Measurements from ENCODE around the gene TSPAN5.

TSPAN5 gene

GRCh38 chr4:98602270-98602669 is 56.1 kb downstream of the TSPAN5 start:
- Histone ChIP-seq H3K9ac (ENCODE audit: low read length) (no peak overlapping the region), H3K36me3 (ENCODE audit: low read length) (no peaks in the 10 kb centered on the region), H2AFZ (ENCODE audit: low read depth, low read length, severe bottlenecking) (no peak overlapping the region), H3K4me3 (ENCODE audit: insufficient read depth, low read length, poor library complexity, severe bottlenecking) (no peak overlapping the region), H3K9me2 (replicated peaks; ENCODE audit: insufficient read depth, low read length) (no peaks in the 10 kb centered on the region), H3K79me2 (ENCODE audit: insufficient read depth, low read length) (no peaks in the 10 kb centered on the region), H3F3A (ENCODE audit: insufficient read depth) (no peaks in the 10 kb centered on the region), H4K20me1 (ENCODE audit: low read depth, low read length) (no peaks in the 10 kb centered on the region), H3K4me2 (ENCODE audit: low read depth, low read length, poor library complexity, severe bottlenecking) (no peak overlapping the region), H3K9me3 (ENCODE audit: insufficient read depth, low read length) (no peaks in the 10 kb centered on the region), H3K27me3 (ENCODE audit: low read length) (no peaks in the 10 kb centered on the region), H3K27ac (ENCODE audit: low read depth, low read length) (no peak overlapping the region)
- TF ChIP-seq CTCF (IDR thresholded peaks at IDR 0.05; ENCODE audit: insufficient read depth, low read length, poor library complexity, severe bottlenecking), result no peak
- no peak for TF ChIP-seq EZH2phosphoT487 (conservative IDR thresholded peaks at IDR 0.05; ENCODE audit: low read length)

GRCh38 chr4:98601708-98602107 is 56.7 kb downstream of the TSPAN5 start:
- TF ChIP-seq EZH2phosphoT487 (conservative IDR thresholded peaks at IDR 0.05; ENCODE audit: low read length), result no peak
- TF ChIP-seq CTCF (IDR thresholded peaks at IDR 0.05; ENCODE audit: insufficient read depth, low read length, poor library complexity, severe bottlenecking), result no peak
- H3K4me3 ChIP-seq (ENCODE audit: insufficient read depth, low read length, poor library complexity, severe bottlenecking), result no peak overlapping the region

GRCh38 chr4:98599617-98600205 is 58.7 kb downstream of the TSPAN5 start:
- TF ChIP-seq EZH2phosphoT487 (conservative IDR thresholded peaks at IDR 0.05; ENCODE audit: low read length), result no peak
- TF ChIP-seq CTCF (IDR thresholded peaks at IDR 0.05; ENCODE audit: insufficient read depth, low read length, poor library complexity, severe bottlenecking), result no peak
- H3K79me2 ChIP-seq (ENCODE audit: insufficient read depth, low read length), result no peaks in the 10 kb centered on the region

More at GRCh38 chr4:98601708-98602107, 56.7 kb downstream of the TSPAN5 start:
- H2AFZ ChIP-seq (ENCODE audit: low read depth, low read length, severe bottlenecking), result no peak overlapping the region
- no peaks in the 10 kb centered on the region for H3K9me2 ChIP-seq (replicated peaks; ENCODE audit: insufficient read depth, low read length)
- H3K4me2 ChIP-seq (ENCODE audit: low read depth, low read length, poor library complexity, severe bottlenecking), result no peak overlapping the region
- no peaks in the 10 kb centered on the region for H3K36me3 ChIP-seq (ENCODE audit: low read length)
- no peaks in the 10 kb centered on the region for H3F3A ChIP-seq (ENCODE audit: insufficient read depth)
- no peaks in the 10 kb centered on the region for H3K9me3 ChIP-seq (ENCODE audit: insufficient read depth, low read length)
- H3K27me3 ChIP-seq (ENCODE audit: low read length), result no peaks in the 10 kb centered on the region
- no peaks in the 10 kb centered on the region for H4K20me1 ChIP-seq (ENCODE audit: low read depth, low read length)
- no peaks in the 10 kb centered on the region for H3K79me2 ChIP-seq (ENCODE audit: insufficient read depth, low read length)
- no peak overlapping the region for H3K27ac ChIP-seq (ENCODE audit: low read depth, low read length)
- no peak overlapping the region for H3K9ac ChIP-seq (ENCODE audit: low read length)

More at GRCh38 chr4:98599617-98600205, 58.7 kb downstream of the TSPAN5 start:
- H4K20me1 ChIP-seq (ENCODE audit: low read depth, low read length), result no peaks in the 10 kb centered on the region
- H3K36me3 ChIP-seq (ENCODE audit: low read length), result no peaks in the 10 kb centered on the region
- H3K9ac ChIP-seq (ENCODE audit: low read length), result no peak overlapping the region
- H3K27me3 ChIP-seq (ENCODE audit: low read length), result no peaks in the 10 kb centered on the region
- no peak overlapping the region for H2AFZ ChIP-seq (ENCODE audit: low read depth, low read length, severe bottlenecking)
- H3K4me3 ChIP-seq (ENCODE audit: insufficient read depth, low read length, poor library complexity, severe bottlenecking), result no peak overlapping the region
- no peaks in the 10 kb centered on the region for H3F3A ChIP-seq (ENCODE audit: insufficient read depth)
- no peak overlapping the region for H3K27ac ChIP-seq (ENCODE audit: low read depth, low read length)
- no peaks in the 10 kb centered on the region for H3K9me2 ChIP-seq (replicated peaks; ENCODE audit: insufficient read depth, low read length)
- no peak overlapping the region for H3K4me2 ChIP-seq (ENCODE audit: low read depth, low read length, poor library complexity, severe bottlenecking)
- no peaks in the 10 kb centered on the region for H3K9me3 ChIP-seq (ENCODE audit: insufficient read depth, low read length)

All from SU-DHL-6 (cell line).